Measurements from ENCODE around the gene MRGPRE.

DNA sequence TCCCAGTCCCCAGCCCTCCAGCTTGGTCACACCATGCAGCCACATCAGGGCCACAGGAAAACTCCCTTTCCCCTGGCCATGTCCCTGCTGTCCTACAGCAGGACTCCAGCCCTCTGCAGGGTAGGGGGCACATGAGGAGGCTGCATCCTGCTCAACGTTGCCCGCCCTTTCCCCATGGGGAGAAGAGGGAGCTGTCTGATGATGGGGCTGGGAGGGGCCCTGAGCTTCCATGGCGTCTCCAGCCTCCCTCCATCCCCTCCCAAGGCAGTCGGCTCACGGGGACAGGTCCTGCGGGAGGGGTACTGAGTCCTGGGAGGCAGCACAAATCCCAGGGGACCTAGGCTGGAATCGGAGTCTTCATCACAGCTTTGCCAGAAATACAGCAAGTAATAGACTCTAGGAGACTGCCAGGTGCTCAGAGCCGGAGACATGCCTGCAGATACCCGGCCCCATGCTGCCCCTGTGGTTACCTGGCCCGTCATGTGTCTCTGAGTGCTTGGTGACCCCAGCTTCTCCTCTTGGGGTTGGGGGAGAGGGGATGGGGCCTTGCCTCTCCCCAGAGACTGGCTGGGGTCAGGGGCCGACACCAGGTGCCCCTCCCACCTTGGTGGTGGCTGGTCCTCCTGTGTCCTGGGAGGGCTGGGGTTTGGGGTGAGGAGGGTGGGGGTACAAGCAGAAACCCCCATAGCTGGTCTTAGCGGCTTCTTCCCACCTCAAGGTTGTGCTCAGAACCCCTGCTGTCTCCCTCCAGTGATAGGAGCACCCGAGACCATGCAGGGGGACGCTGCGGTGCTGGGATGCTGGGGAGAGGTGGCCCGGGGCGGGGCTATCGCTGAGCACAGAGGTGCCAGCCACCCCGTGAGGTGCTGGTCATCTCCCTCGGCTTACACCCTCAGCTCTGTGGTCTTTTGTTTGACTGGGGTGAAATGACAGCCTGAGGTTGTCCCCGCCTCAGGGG, 2.3 kb downstream of the MRGPRE start:
- no peak for TF ChIP-seq CTCF (IDR thresholded peaks at IDR 0.05)
- TF ChIP-seq ZNF219 (CRISPR knock-in tag; IDR thresholded peaks at IDR 0.05; ENCODE audit: borderline replicate concordance), result no peak
- no peak for TF ChIP-seq TEAD4 (CRISPR knock-in tag; IDR thresholded peaks at IDR 0.05)
- TF ChIP-seq, protein P1, sequence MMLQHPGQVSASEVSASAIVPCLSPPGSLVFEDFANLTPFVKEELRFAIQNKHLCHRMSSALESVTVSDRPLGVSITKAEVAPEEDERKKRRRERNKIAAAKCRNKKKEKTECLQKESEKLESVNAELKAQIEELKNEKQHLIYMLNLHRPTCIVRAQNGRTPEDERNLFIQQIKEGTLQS (CRISPR knock-in tag; conservative IDR thresholded peaks at IDR 0.05), result no peak
- no peak for TF ChIP-seq ZNF232 (CRISPR knock-in tag; IDR thresholded peaks at IDR 0.05)
- TF ChIP-seq, protein P2, sequence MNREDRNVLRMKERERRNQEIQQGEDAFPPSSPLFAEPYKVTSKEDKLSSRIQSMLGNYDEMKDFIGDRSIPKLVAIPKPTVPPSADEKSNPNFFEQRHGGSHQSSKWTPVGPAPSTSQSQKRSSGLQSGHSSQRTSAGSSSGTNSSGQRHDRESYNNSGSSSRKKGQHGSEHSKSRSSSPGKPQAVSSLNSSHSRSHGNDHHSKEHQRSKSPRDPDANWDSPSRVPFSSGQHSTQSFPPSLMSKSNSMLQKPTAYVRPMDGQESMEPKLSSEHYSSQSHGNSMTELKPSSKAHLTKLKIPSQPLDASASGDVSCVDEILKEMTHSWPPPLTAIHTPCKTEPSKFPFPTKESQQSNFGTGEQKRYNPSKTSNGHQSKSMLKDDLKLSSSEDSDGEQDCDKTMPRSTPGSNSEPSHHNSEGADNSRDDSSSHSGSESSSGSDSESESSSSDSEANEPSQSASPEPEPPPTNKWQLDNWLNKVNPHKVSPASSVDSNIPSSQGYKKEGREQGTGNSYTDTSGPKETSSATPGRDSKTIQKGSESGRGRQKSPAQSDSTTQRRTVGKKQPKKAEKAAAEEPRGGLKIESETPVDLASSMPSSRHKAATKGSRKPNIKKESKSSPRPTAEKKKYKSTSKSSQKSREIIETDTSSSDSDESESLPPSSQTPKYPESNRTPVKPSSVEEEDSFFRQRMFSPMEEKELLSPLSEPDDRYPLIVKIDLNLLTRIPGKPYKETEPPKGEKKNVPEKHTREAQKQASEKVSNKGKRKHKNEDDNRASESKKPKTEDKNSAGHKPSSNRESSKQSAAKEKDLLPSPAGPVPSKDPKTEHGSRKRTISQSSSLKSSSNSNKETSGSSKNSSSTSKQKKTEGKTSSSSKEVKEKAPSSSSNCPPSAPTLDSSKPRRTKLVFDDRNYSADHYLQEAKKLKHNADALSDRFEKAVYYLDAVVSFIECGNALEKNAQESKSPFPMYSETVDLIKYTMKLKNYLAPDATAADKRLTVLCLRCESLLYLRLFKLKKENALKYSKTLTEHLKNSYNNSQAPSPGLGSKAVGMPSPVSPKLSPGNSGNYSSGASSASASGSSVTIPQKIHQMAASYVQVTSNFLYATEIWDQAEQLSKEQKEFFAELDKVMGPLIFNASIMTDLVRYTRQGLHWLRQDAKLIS (CRISPR knock-in tag; IDR thresholded peaks at IDR 0.05; ENCODE audit: borderline replicate concordance), result no peak
- TF ChIP-seq MYBL2 (CRISPR knock-in tag; IDR thresholded peaks at IDR 0.05), result no peak
- TF ChIP-seq, protein P3, sequence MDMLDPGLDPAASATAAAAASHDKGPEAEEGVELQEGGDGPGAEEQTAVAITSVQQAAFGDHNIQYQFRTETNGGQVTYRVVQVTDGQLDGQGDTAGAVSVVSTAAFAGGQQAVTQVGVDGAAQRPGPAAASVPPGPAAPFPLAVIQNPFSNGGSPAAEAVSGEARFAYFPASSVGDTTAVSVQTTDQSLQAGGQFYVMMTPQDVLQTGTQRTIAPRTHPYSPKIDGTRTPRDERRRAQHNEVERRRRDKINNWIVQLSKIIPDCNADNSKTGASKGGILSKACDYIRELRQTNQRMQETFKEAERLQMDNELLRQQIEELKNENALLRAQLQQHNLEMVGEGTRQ (CRISPR knock-in tag; IDR thresholded peaks at IDR 0.05), result no peak

All from WTC11 (cell line).